Measurements from ENCODE around the gene RGL1. TPM values are rescaled to one million over a fixed set of nuclear protein-coding genes. Genes with fewer than 3 reads are reported as not detected.

RGL1 gene
- total RNA-seq, 1 donor from 2014 or later, result 26.6 TPM

DNA sequence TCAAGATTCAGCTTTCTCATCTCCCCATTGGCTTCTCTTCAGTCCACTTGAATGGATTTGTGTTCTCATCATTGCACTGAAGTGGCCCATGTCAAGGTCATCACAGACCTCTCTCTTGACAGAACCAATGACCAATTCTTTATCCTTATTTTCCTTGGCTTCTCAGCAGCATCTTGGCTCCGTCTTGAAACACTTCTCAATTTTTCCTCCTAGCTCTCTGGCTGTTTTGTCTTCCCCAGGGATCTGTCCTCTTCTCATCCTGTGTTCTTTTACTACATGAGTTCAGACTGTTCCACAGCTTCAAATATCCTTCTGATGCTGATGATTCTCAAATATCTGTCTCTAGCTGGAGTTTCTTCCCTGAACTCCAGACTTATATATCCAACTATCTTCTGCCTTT is 154.0 kb downstream of the RGL1 start:
- DNase-seq, result peak; percentile 31

DNA sequence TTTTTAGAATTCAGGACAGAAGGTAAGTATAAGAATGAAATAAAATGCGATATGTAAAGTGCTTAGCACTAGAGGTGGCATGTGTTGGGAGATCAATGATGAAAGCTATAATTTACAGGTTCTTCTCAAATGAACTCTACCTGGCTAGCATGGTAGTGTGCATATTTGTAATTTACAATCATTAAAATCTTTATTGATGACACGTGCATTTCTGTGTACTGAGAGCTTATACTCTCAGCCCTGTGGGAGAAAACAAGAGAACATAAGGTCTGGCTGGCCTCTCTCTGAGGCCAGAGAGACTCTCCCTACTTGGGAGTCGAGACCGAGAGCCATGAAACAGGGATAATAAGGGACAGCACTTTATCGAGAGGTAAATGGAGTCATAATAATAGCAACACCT is 156.2 kb downstream of the RGL1 start:
- DNase-seq, result no peak

DNA sequence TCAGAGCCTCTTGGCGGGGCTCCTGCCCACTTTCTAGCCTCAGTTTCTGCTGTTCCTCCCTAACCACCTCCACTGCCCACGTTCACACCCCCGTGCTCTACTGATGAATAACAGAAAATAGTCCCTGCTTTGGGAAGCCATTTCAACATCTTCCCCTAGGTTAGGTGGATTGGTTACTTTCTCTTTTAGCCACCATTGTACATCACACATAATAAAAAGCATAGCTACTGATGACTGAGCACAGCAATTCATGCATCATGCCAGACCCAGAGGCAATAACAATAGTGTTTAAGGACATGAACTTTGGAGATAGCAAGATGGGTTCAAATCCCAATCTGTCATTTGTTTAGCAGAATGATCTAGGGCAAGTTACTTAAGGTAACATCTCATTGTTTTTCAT is 158.0 kb downstream of the RGL1 start:
- no peak for DNase-seq

DNA sequence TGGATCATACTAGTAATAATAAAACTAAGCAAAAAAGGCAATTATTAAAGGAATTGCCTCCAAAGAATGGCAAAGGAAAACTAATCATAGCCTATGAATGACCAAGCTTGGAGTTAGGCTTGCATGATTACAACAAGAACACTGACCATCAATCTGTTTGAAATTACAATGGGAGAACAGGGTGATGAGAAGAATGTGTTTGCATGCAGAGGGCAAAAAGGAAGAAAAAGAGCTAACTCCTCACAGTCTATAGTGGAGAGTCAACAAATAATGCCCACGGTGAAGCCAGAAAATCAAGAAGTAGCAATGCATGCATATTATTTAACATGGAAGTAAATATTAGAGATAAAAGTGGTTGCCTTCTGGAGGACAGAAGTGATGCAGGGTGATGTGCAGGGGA is 160.8 kb downstream of the RGL1 start:
- DNase-seq, result no peak

DNA sequence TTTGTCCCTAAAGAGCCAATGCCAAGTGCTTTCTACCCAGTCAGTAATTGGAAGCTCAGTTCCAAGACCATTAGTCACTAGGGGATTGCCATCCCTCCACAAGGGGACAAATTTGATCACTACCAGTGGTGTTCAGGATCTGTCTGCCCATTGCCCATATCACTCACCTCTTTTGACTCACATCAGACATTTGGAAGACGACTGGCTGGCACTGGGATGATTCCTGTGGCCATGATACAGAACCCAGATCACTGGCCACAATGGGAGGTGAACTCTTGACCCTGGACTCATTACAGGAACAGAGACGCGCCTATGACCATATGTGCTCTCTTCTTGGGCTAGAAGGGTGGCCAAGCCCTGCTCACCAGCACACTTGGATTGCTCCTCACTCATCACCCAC is 161.6 kb downstream of the RGL1 start:
- DNase-seq, result no peak

DNA sequence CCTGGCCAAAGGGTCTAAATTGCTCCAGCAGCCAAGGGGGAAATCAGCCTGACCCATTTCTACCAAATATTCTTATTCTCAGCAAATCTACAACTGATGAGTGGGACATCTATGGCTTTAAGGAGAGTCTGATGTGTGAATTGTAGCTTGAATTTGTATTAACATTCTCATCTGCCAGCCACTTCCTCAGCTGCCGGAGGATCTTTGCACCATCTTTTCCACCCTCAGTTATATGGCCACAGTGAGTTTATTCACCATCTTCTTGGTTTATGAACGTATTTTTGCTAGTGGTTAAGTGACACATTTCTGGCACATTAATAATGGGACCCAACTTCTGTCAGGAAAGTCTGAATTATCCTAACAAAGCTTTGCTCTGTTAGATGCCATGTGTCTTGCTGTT is 163.0 kb downstream of the RGL1 start:
- no peak for DNase-seq

DNA sequence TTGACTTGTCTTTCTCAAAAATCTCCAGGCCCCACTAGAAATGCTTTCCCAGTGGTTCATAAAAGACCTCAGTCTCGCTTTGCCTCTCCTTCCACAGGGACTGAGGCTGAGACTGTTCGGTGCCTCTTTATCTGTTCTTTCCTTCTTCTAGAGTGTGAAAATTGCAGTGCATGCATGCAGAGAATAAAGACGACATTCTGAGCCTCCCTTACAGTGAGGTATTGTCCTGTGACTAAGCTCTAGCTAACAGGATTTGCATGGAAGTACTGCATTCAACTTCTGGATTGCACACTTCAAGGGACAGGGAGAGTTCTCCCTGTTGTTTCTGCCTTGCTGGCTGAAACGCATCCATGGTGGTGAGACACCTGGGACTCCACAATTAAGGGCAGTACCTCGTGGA is 163.5 kb downstream of the RGL1 start:
- DNase-seq, result no peak

DNA sequence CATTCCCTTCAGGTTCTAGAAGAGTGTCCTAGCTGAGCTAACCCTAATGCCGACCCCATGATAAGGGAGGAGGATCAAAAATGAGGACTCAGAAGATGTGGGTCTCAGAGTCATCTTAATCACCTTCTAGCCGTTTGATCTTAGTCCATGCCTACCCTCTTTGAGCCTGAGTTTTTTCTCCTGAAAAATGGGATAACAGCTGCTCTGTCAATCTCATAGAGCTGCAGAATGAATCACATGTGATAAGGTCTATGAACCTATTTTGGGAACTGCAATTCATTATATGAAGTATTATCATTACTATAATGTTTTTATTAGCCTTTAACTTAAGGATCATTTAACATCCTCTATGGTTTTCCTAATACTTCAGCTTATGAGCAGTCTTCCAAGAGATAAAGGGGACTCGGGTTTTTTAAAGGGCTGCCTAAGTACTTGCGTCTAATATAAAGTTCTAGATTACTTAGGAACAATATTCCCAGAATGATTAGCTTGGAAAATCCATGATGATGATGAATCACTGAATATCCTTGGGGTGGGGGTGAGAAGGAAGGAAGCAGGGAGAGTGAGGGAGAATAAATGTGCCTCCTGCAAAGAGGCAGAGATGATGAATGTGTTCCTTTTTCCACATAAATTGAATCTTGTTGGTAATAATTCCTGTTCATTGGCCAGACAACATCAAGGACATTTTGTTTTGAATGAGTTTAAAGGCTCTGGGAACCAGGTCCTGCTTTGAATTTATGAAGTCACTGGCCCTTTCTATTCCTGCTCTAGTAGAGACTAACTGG is 165.8 kb downstream of the RGL1 start:
- DNase-seq, result no peak

DNA sequence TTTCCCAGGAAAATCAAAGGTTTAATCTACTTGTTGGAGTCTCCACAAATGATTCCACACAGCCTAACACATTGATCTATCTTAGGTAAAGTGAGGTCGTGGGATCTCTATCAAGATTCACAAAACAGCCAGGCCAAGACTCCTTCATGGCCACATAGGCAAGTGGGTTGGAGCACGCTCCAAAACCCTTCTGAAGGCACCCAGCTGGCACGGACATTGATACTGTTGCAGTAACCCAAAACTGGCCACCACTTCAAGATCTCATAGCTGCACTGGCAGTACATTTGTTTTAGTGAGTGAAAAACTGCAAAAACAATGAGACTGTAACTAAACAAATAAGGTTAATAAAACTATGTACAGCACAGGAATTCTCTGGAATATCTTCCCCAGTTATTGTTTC is 170.7 kb downstream of the RGL1 start:
- DNase-seq, result no peak

DNA sequence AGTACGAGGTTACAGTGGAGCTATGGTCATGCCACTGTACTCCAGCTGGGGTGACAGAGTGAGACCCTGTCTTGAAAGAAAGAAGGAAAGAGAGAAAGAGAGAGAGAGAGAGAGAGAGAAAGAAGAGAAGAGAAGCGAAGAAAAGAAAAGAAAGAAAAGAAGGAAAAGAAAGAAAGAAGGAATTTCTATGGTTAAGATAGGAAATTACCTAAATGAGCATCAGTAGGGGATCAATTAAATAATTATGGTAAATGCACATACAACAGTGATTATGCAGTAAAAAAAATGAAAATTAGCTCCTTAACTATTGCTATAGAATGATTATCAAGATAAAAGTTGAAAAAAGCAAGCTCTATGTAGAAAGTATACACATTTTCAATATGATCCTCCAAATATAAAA is 172.8 kb downstream of the RGL1 start:
- no peak for DNase-seq

Other genes with a start within 250 kb of the RGL1 start
- 9.2 TPM for gene NCF2, start 214.7 kb upstream of the RGL1 start, total RNA-seq
- gene ARPC5, start 169.3 kb upstream of the RGL1 start, total RNA-seq, result 59.3 TPM
- not detected for gene APOBEC4, start 151.8 kb upstream of the RGL1 start, total RNA-seq
- 7.2 TPM for gene COLGALT2, start 232.6 kb downstream of the RGL1 start, total RNA-seq
- 34.4 TPM for gene TSEN15, start 246.6 kb downstream of the RGL1 start, total RNA-seq